Inflammatory macrophage treated with lipopolysaccharide for 4 hours (primary cell): ENCODE measurements around the gene ERC1.

ENCODE experiments used
- DNase-seq: peaks from one replicate; pipeline ENCODE4 v3.0.0-alpha.2; 2020

ERC1 gene

DNA sequence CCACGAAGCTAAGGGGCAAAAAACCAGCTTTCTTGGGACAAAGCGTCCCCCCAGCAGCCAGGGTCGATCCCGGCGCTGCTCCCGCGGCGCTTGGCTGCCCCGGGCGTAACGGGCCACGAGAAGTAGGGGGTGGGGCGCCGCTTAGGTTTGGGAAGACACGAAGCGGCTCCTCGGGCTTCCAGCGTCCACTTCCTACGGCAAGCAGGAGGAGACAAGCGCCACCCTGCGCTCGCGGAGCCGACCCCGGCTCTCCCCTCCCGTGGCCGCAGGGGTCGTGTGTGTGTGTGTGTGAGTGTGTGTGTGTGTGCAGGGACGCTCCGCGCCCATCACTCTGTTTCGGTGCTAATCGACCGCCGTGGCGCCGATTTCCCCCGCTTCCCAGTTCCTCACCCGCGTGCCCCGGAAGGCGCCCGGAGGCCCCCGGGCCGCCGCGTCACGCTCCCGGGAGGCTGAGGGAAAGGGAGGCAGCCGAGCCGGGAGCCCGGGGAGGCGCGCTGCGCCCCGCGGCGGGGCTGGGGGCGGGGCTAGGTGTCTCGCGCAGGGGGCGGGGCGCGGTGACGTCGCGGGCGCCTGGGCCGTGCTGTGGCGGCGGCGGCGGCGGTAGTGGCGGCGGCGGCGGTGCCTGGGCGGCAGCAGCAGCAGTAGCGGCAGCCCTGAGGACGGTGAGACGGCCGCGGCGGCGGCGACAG lies at the start of gene ERC1:
Gene ERC1 (plus strand): TSS at position 563 of the 689 bp plus-strand sequence. CDS start 36,681 bp downstream, outside the sequence.
- peak; percentile 88 for DNase-seq

GRCh38 chr12:943051-943450 lies 48.0 kb upstream of the ERC1 start:
- DNase-seq, result no peak

DNA sequence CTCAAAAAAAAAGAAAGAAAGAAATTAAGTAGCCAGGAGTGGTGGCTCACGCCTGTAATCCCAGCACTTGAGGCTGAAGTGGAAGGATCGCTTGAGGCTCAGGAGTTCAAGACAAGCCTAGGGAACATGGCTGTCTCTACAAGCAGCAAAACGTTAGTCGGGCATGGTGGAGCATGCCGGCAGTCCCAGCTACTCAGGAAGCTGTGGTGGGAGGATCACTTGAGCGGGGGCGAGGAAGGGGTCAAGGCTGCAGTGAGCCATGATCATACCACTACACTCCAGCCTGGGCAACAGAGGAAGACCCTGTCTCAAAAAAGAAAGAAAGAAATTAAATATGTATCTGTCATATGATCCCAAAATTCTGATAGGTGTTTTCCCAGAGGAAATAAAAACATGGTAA lies 46.8 kb upstream of the ERC1 start:
- DNase-seq, result no peak

DNA sequence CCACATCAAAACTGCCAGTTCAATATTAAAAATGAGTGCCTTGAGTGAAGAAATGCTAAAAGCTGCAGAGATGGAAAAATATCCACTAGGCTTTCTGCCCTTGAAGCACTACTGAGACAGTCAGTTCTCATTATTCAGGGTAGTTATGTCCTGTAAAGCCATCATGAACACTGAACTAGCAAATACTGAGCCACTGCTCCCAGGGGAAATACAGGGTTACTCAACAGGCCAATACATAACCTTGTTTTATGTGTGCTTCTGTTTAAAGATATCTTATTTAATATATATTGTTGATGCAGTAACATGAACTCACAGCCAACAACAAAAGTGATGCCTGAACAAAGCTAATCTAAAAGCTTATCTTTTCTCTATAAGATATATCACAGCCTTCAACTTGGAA lies 44.8 kb upstream of the ERC1 start:
- peak; percentile 46 for DNase-seq

- peak; percentile 49 for DNase-seq
These were observed 44.4 kb upstream of the ERC1 start for GRCh38 chr12:946631-947030.

- no peak for DNase-seq
These were observed 42.8 kb upstream of the ERC1 start for GRCh38 chr12:948238-948637.

DNA sequence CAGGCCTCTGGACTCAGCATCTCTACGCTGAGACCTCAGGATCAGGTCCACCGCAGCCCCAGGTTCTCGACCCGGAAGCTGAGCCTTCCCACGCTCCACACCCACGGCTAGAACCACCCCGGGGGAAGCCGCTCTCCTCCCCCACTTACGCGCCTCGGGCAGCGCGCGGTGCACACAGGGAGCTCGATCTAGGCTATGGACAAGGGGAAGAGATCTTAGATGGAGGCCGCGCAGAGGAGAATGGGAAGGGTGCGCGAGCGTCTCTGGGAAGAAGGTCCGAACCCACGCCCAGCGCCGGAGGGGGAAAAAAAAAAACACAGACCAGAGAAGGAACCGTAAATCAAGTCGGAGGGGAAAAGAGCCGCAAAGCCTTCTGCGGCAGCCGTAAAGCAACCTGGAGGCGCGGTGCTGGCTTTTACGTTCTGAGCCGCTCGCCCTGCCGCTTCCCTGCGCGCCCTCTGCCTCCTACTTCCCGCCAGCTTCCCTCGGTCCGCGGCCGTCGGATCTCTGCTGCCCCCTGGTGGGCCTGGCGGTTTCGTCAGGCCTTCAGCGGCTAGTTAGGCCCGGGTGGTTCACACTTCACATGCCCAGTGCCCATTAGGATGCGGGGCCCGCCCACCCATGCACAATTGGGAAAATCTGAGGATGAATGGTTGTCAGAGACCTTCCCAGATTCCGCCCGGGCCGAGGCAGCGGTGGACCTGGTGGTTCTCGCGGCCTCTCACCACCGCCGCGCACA lies 41.4 kb upstream of the ERC1 start, which contains the start of gene RAD52:
Gene RAD52 (minus strand): TSS at position 242 of the 739 bp plus-strand sequence. CDS start 16,636 bp downstream, outside the sequence.
- DNase-seq, result peak; percentile 99

- DNase-seq, result no peak
These were observed 39.8 kb upstream of the ERC1 start for GRCh38 chr12:951176-951575.

DNA sequence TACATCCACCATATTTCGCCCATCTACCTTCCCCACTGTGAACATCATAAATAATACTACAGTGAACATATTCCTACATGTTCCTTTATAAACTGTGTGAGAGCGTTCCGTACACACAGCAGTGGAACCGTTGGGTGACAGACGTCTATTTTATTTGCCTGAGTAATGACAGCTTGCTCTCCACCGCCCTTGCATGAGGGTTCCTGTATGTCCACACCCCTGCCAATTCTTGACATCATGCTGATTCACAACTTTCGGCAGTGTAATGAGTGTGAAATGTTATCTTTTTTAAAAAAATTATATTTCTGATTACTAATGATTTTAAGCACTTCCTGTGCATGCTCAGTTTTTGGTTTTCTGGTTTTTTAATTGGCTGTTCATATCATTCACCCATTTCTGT lies 37.2 kb upstream of the ERC1 start:
- peak; percentile 43 for DNase-seq

DNA sequence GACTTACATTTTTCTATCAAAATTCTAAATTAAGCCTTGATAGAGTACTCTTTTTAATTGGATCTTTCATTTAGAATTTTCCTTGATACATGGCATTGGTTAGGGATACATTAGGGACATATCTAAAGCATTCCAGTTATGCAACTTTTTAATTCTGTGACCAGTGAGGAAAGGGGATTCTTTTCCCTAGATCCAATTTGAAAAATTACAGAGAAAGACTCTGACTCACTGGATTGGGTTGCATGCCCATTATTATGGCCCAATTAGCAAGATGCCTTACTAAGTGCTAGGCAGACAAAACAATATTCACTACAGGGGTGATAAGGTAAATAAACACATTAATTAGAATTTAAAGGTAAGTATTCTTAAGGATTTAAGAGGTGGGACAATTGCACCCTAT lies 36.3 kb upstream of the ERC1 start:
- no peak for DNase-seq

GRCh38 chr12:955939-956338 lies 35.1 kb upstream of the ERC1 start:
- no peak for DNase-seq

DNA sequence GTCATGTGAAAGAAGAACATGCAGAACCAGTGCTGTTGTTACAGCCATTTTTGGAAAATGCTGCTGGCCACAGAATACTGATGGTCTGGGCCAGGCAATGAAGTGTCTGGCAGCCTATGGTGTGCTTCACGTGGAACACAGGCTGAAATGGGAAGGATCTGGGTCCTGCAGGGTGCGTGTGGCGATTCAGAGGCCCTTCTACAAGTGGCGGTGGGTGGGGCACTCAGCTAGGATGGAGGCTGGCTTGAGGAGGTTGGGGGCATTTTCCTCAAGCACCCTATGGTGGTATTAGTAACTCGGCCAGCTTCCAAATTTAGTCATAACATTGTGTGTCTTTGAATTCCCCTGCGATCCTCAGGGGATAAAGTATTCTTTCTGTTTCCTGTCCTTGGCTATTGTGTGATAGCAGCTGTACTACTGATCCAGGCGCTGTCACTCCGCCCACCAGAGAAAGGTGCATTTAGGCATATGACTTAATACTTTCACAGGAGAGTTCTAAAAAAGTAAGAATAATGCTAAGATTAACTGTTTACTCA lies 32.4 kb upstream of the ERC1 start:
- DNase-seq, result no peak

- DNase-seq, result peak; percentile 80
These were observed 24.3 kb upstream of the ERC1 start for GRCh38 chr12:966724-967123.

DNA sequence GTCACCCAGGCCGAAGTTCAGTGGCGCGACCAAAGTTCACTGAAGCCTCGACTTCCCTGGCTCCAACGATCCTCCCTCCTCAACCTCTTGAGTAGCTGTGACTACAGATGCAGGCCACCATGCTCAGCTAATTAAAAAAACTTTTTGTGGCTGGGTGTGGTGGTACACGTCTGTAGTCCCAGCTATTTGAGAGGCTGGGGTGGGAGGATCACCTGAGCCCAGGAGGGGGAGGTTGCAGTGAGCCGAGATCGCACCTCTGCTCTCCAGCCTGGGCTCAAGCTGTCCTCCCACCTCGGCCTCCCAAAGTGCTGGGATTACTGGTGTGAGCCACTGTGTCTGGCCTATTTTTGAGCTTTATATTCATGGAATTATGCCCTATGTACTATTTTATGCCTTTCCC lies 23.4 kb upstream of the ERC1 start:
- no peak for DNase-seq

- DNase-seq, result no peak
These were observed 22.5 kb upstream of the ERC1 start for GRCh38 chr12:968545-968944.

DNA sequence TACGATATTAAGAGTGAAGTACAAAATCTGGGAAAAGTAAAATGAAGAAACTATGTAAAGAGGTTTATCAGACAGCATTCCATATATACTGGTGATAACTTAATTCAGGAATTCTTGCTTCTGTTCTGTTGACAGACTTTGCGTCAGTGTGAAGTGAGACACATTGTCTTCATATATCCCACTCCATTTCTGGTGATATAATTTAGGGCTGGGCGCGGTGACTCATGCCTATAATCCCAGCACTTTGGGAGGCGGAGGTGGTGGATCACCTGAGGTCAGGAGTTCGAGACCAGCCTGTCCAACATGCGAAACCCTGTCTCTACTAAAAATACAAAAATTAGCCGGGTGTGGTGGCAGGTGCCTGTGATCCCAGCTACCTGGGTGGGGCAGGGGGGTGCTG lies 21.2 kb upstream of the ERC1 start:
- DNase-seq, result no peak

DNA sequence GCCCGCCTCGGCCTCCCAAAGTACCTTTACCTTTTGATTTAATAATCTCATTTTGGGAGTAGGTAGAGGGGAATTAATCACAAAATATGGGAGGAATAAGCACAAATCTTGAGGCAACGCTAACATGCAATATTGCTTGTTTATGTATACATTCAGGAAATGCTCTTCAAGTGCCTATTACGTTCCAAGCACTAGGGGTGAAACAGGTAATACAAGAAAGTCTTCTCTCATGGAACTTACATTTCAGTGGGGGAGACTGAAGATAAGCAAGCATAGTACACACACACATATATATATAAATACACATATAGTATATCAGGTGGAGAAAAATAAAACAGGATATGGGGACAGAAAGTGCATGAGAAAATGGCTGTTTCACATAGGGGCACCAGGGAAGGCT lies 19.0 kb upstream of the ERC1 start:
- no peak for DNase-seq

DNA sequence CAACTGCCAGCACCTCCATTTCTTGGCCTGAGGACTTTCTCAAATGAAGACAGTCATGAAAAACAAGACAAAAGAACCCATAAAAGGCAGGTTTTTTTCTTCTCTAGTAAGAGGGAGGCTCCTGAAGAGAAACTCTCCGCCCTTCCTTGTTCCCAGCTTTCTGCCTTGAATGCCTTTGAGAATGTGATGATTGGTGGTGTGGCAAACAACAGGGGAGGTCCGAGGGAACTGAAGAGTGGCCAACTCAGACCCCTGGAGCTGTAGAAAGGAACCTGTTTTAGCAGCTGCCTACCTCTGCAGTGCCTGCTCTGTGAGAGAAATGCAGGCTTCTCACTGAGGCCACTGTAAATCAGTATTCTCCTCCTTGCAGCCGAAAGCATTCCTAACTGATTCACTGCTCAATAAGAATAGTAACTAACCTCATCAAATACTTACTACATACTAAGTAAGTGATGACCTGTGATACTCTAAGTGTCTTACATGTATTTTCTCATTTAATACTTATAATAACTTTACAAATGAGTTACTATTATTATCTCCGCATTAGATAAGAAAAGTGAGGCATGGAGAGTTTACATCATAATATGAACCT lies 16.7 kb upstream of the ERC1 start:
- no peak for DNase-seq

DNA sequence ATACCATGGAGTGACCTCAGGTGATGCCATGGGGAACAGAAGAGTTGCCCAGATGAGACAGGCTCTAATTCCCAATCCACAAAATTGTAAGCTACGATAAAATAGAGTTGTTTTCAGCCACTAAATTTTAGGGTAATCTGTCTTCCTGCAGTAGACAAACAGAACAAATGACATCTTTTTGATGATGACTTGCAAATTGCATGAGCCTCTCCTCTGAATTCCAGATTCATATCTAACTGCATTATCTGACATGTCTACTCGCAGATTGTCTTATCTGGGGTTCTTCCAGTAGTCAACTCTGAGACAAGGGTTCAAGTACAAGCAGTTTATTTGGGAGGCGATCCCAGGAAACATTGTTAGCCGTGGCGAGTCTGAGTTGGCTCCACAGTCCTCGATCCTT lies 14.4 kb upstream of the ERC1 start:
- DNase-seq, result no peak

- peak; percentile 44 for DNase-seq
These were observed 13.9 kb upstream of the ERC1 start for GRCh38 chr12:977156-977555.

DNA sequence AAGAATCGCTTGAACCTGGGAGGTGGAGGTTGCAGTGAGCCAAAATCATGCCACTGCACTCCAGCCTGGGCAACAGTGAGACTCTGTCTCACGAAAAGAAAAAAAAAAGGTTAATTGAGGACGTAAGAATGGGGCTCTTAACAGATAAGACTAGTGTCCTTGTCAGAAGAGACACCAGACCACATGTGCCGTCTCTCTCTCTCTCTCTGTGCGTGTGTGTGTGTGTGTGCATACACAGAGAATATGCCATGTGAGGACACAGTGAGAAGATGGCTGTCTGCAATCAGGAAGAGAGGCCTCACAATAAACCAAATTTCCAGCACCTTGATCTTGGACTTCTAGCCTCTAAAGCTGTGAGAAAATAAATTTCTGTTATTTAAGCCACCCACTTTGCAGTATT lies 11.7 kb upstream of the ERC1 start:
- no peak for DNase-seq

- no peak for DNase-seq
These were observed 9.7 kb upstream of the ERC1 start for GRCh38 chr12:981176-981828.

GRCh38 chr12:981961-982360 lies 9.1 kb upstream of the ERC1 start:
- peak; percentile 63 for DNase-seq
